HG03432 (cell line): ENCODE data around the gene LGI4.
A peak's percentile ranks its signal among the peaks of the same experiment; 100 is the strongest.
"Not testable (repeated sequence)": the region's sequence is repeated elsewhere in the genome, so short reads cannot be mapped to it uniquely, and the experiment has no call there.

Experiments used
- ATAC-seq: cut with Tn5 transposase; IDR thresholded peaks from one replicate; pipeline ENCODE4 v1.9.1; 2021; ENCODE audit warnings: mild to moderate bottlenecking, moderate library complexity; ENCODE audit not compliant: unreplicated experiment

LGI4 gene

GRCh38 chr19:35142606-35143230 lies 7.9 kb upstream of the LGI4 start:
- ATAC-seq: no peak

DNA sequence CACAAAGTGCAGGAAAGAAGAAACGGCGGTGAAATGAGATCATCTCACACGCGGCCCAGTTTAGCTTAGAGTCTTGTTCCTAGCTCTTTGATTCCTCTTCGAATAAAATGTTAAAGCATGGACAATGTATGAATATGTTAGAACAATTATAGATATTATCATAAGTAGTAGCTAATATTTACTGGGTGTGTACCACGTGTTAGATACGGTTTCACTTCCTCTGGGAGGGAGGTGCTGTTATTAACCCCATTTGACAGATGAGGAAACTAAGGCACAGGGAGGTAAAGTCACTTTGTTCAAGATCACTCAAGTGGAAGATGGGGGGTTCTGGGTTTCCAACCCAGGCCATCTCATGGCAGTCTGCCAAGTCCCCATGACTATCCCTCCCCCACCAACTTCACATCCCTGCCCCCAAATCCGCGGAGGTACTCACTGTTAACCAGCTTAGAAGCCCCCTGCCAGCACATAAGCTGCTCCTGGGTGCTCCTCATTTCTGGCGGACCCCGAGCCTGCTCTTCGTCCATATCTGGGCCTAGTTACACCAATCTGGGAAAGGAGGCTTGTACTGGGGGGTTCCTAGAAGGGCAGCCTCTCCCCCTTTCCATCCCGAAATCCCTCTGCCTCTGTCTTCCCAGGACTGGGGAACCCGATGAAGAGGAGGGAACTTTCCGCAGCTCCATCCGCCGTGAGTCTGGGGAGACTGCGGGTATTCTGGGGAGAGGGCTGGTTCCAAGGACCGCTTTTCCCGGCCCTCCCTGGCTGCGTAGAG lies 7.2 kb upstream of the LGI4 start:
- no peak for ATAC-seq

DNA sequence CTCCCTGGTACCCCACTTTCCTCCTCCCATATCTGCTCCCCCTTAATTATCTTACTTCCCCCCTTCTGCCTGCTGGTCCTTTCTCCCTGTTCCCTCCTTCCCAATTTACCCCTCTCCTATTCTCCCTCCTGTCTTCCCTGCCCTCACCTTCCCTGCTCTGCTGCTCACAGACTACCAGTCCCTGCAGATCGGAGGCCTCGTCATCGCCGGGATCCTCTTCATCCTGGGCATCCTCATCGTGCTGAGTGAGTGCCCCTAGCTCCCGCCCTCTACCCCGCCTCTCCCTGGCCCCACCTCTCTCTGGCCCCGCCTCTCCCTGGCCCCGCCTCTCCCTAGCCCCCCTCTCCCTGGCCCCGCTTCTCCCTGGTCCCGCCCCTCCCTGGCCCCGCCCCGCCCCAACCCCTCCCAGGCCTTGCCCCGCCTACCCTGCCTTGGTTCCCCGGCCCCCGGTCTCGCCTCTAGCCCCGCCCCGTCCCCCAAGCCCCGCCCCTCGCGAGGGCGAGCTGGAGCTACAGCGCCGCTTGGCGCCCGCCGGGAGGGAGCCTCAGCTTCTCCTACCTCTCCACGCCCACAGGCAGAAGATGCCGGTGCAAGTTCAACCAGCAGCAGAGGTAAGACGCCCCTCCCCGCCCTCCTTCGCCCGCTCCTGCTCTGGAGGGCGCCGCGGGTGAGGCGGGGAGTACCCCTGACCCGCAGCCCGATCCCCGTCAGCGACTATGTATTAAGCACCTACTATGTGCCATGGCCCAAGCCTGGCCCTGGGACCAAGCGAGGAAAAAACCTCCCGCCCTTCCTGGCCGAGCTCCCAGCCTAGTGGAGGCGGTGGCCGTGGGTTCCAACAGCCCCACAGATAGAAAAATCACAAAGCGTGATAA lies 6.3 kb upstream of the LGI4 start:
- ATAC-seq: peak; percentile 59

DNA sequence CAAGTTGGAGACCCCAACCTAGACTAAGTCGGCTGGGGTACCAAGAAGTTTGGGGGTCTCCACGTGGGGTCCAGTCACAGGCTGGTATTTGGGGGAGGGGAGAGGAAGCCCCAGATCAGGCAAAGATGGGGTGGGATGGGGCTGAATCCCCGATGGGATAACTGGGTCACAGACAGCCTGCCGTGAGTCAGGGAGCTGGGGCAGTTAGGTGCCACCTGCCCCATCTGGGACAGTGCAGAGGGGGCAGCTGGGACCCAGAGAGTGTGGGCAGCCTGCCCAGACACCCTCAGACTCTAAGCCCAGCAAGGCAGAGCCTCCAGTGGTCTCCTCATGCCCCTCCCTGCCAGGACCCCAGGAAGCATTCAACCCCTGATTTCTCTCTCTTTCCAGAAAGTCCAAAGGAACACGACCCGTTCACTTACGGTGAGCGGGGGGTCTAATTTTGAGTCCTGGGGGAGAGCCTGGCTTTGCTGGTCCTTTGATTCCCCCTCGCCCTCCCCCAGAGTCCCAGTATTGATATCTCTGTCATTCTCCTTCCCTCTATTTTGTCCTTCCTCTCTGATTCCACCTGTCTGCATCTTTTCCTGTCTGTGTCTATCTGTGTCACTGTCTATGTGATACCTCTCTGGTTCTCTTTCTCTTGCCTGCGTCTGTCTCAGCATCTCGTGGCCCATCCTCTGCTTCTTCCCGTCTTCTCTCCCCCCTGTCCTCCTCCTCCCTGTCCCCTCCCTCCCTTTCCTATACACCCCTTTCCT lies 5.5 kb upstream of the LGI4 start:
- ATAC-seq: no peak

DNA sequence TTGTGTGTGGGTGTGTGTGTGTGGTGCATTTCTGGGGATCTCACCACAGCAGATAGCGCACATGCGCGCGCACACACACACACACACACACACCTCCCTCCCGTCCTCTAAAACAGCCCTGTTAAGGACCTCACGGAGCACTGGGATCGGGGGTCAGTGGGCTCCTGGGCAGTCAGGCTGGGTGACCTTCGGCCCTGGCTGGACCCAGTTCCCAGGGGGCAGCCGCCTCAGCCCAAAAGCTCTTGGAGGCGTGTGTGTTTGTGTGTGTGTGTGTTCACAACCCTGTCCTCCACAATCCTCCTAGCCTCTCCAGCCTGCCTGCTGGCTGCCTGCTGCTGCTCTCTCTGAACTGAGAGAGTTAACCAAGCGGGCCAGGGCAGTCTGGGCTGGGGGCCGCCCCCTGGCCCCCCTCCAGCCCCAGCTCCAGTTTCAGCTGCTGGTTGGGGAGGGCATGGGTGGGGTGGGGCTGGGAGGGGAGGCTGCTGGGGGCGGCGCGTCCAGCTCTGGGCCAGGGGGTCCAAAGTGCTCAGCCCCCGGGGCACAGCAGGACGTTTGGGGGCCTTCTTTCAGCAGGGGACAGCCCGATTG lies 3.5 kb upstream of the LGI4 start, which contains the start of gene FXYD1:
FXYD1 (plus strand) TSS at position 520 of the 588 bp plus-strand sequence. CDS start 1,256 bp downstream, outside the sequence.
- ATAC-seq: no peak

- no peak for ATAC-seq
These were observed 2.3 kb upstream of the LGI4 start for GRCh38 chr19:35136977-35137702.

DNA sequence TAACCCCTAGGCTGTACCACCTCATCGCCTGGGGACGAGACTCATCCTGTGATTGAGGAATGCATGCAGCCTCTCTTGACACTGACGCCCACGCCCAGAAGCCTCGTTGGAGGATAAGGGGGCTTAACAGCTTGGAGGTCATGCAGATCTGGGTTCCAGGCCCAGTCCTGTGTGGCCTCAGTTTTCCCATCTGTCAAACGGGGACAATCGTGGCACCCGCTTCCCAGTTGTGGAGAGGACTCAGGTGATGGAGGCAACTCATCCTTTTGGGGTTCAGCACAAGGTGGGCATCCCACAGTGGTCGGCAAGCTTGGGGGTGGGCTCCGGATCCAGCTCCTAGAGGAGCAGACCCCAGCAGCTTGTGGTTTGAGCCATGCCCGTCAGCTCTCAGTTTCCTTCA lies 1.4 kb upstream of the LGI4 start:
- ATAC-seq: no peak

GRCh38 chr19:35135389-35135909 lies 590 bp upstream of the LGI4 start:
- ATAC-seq: peak; percentile 60

GRCh38 chr19:35133826-35134225 lies 1.0 kb downstream of the LGI4 start:
- no peak for ATAC-seq

- ATAC-seq: no peak
These were observed 2.6 kb downstream of the LGI4 start for GRCh38 chr19:35132254-35132653.

DNA sequence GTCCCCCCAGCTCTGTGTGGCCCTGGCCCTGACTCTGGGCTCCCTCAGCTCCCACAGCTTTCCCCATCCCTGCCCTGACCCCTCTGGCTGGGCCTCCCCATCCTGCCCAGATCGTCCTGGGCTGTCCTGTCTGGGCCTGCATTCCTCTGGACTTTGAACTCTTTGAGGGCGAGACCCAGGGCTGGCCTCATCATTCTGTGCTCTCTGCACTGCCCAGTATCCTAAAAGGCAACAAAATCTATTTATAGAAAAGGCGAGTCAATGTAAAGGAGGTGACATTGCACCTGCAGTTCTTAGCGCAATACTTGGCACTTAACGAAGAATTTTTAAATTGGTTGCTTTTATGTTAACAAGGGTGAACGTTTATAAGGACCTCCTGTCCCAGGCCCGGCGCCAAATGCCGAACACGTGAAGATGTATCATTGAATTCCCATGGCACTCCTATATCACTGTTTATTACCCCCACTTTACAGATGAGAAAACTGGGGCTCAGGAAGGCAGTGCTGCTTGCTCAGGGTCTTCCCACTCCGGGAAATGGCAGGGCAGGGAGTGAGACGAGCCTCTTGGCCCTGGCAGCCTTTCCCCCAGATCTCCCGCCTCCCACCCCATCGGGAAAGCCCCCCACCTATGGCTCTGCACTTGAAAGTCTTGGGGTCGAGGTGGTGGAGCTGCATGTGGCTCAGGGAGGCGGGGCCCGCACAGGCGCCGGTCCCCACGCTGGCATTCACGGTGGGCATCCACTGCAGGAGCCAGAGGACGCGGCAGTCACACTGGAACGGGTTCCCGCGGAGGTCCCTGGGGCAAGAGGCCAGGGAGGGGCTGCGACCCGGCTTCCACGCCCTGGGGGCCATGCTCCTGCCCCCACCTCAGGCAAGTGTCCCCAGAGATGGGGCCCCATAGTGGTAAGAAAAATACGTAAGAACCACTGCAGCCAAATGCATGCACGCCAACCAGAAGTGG lies 3.8 kb downstream of the LGI4 start:
- ATAC-seq: no peak

DNA sequence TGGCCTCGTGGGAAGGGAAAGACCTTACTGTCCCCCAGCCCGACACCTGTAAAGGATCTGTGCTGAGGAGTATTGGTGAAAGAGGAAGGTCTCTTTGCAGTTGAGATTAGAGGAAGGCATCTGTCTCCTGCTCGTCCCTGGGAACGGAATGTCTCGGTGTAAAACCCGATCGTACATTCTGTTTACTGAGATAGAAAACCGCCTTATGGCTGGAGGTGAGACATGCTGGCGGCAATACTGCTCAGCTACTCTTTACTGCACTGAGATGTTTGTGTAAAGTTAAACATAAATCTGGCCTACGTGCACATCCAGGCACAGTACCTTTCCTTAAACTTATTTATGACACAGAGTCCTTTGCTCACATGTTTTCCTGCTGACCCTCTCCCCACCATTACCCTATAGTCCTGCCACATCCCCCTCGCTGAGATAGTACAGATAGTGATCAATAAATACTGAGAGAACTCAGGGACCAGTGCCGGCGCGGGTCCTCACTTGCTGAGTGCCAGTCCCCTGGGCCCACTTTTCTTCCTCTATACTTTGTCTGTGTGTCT lies 5.1 kb downstream of the LGI4 start:
- ATAC-seq: not testable (repeated sequence)

DNA sequence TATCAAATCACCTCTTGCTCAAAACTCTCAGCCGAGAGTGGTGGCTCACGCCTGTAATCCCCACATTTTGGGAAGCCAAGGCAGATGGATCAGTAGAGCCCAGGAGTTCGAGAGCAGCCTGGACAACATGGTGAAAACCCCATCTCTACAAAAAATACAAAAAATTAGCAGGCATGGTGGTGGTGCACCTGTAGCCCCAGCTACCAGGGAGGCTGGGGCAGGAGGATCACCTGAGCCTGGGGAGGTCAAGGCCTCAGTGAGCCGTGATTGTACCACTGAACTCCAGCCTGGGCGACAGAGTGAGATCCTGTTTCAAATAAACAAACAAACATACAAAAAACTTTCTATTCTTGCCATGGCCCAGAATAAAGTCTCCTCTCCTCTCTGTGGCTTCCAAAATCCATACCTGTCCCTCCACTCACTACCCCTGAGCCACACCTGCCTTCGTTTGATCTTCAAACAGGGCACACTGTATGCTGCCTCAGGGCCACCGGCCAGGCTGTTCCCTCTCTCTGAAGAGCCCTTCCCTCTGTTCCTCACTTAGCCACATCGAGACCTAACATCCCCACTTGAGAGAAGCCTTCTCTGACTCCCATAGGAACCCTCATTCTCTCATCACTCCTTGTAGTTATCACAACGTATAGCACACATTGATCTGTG lies 6.3 kb downstream of the LGI4 start:
- ATAC-seq: no peak

DNA sequence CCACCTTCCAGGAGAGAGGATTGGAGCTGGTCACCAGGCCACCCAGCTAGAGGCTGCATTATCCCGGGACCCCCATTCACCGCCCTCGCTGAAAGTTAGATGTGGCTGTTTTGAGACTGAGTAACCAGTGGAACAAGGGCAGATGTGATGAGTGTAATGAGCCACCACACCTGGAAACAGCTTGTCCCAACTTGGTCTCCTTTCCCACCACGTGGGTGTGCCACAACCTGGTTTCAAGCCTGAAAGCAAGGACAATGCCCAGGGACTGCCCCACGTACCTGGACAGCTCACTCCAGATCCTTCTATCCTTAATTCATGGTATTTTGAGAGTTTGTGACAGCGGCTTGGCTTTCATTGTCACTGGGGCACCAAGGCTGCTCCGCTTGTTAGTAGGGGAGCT lies 7.0 kb downstream of the LGI4 start:
- ATAC-seq: no peak

- ATAC-seq: no peak
These were observed 8.3 kb downstream of the LGI4 start for GRCh38 chr19:35126624-35126959.

DNA sequence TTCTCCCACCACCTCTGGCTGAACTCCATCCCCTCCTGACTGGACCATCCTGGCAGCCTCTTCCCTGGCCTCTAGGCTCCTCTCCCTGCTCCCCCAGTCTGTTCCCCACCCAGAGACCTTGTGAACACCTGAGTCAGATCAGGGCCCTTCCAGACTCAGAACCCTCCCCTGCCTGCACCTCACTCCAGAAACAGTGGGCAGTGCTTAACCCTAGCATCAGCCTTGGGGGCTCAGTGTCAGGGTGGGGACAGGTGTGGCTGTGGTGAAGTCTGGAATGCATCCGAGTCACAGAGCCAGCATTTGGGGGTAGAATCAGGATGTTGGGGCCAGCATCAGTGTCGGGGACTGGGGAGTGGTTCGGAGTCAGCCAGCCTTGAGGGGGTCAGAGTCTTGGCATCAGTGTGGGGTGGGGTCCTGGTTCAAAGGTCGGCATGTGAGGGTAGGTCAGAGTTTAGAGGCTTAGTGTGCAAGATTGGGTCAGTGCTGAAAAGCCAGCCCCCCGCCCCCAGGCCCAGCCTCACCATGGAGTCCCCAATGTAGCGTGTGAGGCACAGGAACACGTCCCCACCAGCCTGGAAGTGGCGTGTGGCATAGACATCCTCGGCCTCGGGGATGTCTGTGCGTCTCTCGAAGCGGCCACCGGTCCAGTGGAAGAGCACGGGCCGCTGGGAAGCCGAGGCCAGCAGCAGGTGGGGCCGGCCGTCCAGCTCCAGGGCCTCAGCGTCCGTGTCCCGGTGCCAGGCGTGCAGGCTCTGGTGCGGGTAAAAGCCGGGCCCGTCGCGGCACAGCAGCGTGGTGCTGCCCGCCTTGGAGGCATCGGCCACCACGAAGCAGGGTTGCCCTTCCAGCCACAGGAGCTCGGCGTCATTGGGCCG lies 8.9 kb downstream of the LGI4 start:
- ATAC-seq: no peak

- no peak for ATAC-seq
These were observed 9.6 kb downstream of the LGI4 start for GRCh38 chr19:35125270-35125717.
